Suprapubic skin (tissue), 4 donors: ENCODE results near the gene SAMM50. TPM values are rescaled to one million over a fixed set of nuclear protein-coding genes. Genes with fewer than 3 reads are reported as not detected.
A peak's percentile ranks its signal among the peaks of the same experiment; 100 is the strongest.

Experiments
- DNase-seq, 2 donors: peaks; one replicate each; pipeline ENCODE4 v3.0.0-alpha.2; 2019; ENCODE audit warnings: low spot score in 2 of 2
- H3K27ac ChIP-seq: fragments of 200-600 bp; sonication (generic); one replicate; pipeline ENCODE4 v1.5.1; 2019
- H3K27me3 ChIP-seq: fragments of 200-600 bp; sonication (generic); one replicate; pipeline ENCODE4 v1.5.1; 2019
- H3K36me3 ChIP-seq: fragments of 200-600 bp; sonication (generic); one replicate; pipeline ENCODE4 v1.5.1; 2019
- H3K4me1 ChIP-seq: fragments of 200-600 bp; sonication (generic); one replicate; pipeline ENCODE4 v1.5.1; 2019
- H3K4me3 ChIP-seq: fragments of 200-600 bp; sonication (generic); one replicate; pipeline ENCODE4 v1.5.1; 2019; ENCODE audit warnings: mild to moderate bottlenecking
- H3K9me3 ChIP-seq: fragments of 200-600 bp; sonication (generic); one replicate; pipeline ENCODE4 v1.5.1; 2019
- CTCF ChIP-seq, 2 donors: fragments of 200-600 bp in 1 of 2; fragments of 450-650 bp in 1 of 2; sonication (generic) in 1 of 2; IDR thresholded peaks; one replicate each; pipeline ENCODE4 v1.5.1; 2016 to 2019; ENCODE audit warnings: antibody characterized with exemption in 2 of 2, mild to moderate bottlenecking in 1 of 2, moderate library complexity in 1 of 2
- EP300 ChIP-seq: sonication (generic); formaldehyde crosslinking; IDR thresholded peaks from one replicate; pipeline ENCODE4 v1.6.1; 2017; ENCODE audit warnings: antibody characterized with exemption
- POLR2A ChIP-seq, 2 donors: fragments of 450-650 bp; IDR thresholded peaks; one replicate each; pipeline ENCODE4 v1.6.1; 2017; ENCODE audit warnings: antibody characterized with exemption in 2 of 2, mild to moderate bottlenecking in 2 of 2, moderate library complexity in 2 of 2
- POLR2AphosphoS5 ChIP-seq, 3 donors: sonication (generic); formaldehyde crosslinking; IDR thresholded peaks; one replicate each; pipeline ENCODE4 v1.6.1; 2017; ENCODE audit warnings: antibody characterized with exemption in 3 of 3
- WGBS: methylation state at CpG from one replicate; pipeline ENCODE4 v1.1.5; 2018; 5-methylcytosine and 5-hydroxymethylcytosine counted together
- total RNA-seq, 4 donors: library from RNA; depleted of rRNA; stranded (reverse); fragments of >200 nt; gene quantifications; one replicate each; pipeline ENCODE4 v1.1.0, GENCODE V29; 2016

Gene SAMM50
- total RNA-seq, 4 donors from 2014 or later = 32.1 to 41.1 (median 33.8) TPM

DNA sequence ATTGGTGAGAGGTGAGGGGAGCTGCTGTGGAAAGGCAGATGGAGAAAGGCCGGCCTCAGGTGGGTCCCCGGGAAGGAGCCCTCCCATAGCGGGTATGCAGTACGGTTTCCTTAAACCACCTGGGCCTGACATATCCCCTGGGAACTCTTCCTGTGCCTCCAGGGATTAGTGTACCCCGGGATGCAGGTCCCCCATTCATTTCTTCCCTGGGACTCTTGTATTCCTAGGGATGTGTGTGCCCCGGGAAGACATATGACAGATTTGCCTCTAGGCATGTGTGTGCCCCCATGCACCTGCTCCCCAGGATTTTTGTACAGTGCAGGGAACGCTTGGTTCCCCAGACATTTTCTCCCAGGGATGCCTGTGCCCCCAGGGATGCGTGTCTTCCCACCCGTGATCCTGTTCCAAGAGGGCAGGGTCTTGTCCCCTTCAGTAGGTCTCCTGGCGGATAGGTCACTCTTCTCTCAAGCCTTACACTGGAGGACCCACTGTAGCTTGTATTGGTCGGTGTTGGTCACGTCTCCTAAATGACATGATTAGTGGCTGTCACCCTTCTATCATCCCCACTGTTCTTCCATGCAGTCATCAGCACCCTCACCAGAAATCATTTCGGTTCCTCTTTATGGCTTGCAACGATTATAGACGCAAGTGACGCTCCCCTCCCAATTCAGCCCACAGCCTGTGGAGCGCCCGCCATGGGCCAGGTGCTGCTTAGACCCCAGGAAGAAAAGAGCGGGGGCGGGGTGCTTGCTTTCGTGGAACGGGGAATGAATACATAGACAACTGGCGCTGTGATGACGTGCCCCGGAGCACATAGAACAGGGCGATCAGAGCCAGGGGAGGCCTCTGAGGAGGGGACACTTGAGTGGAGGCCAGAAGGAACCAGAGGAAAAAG, 70.2 kb downstream of the SAMM50 start:
- peak in 1 of 2 donors; percentile 76 for DNase-seq
- peak overlapping the region; percentile 91 for H3K27ac ChIP-seq
- H3K9me3 ChIP-seq = no peaks in the 10 kb centered on the region
- WGBS = 71% methylated on average over 26 of the region's 26 CpGs
- peaks cover 7% of the 10 kb centered on the region for H3K27me3 ChIP-seq
- TF ChIP-seq CTCF (IDR thresholded peaks at IDR 0.05) = no peak
- TF ChIP-seq POLR2AphosphoS5 (IDR thresholded peaks at IDR 0.05) = no peak
- no peak for TF ChIP-seq POLR2A (IDR thresholded peaks at IDR 0.05)
- no peak for TF ChIP-seq EP300
- H3K36me3 ChIP-seq = no peaks in the 10 kb centered on the region
- H3K4me3 ChIP-seq = peak overlapping the region; percentile 68
- peaks cover 39% of the 10 kb centered on the region for H3K4me1 ChIP-seq

DNA sequence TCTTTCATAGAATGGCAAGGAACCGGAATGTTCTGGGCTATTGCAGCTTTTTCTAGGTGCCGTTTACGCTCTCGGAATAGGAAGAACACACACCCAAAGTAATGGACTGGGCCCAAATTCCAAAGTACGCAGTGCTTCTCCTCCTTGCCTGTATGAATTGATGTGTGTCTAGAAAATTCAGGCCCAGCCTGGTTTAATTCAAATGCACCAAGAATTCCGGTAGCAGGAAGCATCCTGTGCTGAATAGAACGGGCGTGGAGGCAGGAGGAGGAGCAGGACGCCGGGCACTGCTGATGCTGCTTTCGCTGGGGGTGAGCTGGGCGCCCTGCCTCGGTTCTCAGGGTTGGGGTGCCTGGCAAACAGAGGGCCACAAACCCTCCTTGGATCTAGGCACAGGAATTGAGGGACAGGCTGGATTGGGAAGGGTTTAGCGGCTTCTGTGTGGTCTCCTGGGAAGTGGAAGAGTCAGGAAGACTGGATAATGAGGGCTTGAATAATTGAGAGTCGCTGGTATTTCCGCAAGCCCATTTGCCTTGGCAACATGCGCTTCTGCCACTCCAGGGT, 70.9 kb downstream of the SAMM50 start:
- peak overlapping the region; percentile 91 for H3K27ac ChIP-seq
- 55% methylated on average over 17 of the region's 17 CpGs for WGBS
- H3K9me3 ChIP-seq = no peaks in the 10 kb centered on the region
- peaks cover 37% of the 10 kb centered on the region for H3K4me1 ChIP-seq
- no peaks in the 10 kb centered on the region for H3K36me3 ChIP-seq
- DNase-seq = no peak
- peaks cover 7% of the 10 kb centered on the region for H3K27me3 ChIP-seq
- H3K4me3 ChIP-seq = peak overlapping the region; percentile 68
- TF ChIP-seq CTCF (IDR thresholded peaks at IDR 0.05) (no peak), POLR2A (IDR thresholded peaks at IDR 0.05) (no peak), EP300 (no peak), POLR2AphosphoS5 (IDR thresholded peaks at IDR 0.05) (no peak)

GRCh38 chr22:44026630-44027511, 71.6 kb downstream of the SAMM50 start:
- Histone ChIP-seq H3K27ac (peak overlapping the region; percentile 91), H3K4me3 (peak overlapping the region; percentile 68), H3K27me3 (peaks cover 7% of the 10 kb centered on the region), H3K9me3 (no peaks in the 10 kb centered on the region), H3K36me3 (no peaks in the 10 kb centered on the region), H3K4me1 (peaks cover 36% of the 10 kb centered on the region)
- TF ChIP-seq POLR2AphosphoS5 (IDR thresholded peaks at IDR 0.05) = peak in 2 of 3 donors; percentile 12 to 60
- no peak for TF ChIP-seq EP300
- peak in 1 of 2 donors; percentile 42 for TF ChIP-seq POLR2A (IDR thresholded peaks at IDR 0.05)
- peak; percentile 90 to 94 for DNase-seq
- 57% methylated on average over 25 of the region's 28 CpGs for WGBS

- Histone ChIP-seq H3K9me3 (no peaks in the 10 kb centered on the region), H3K4me3 (no peak overlapping the region), H3K4me1 (peaks cover 37% of the 10 kb centered on the region), H3K27ac (no peak overlapping the region), H3K36me3 (no peaks in the 10 kb centered on the region), H3K27me3 (peaks cover 7% of the 10 kb centered on the region)
- no peak for DNase-seq
- TF ChIP-seq POLR2AphosphoS5 (IDR thresholded peaks at IDR 0.05) (no peak), EP300 (no peak), CTCF (IDR thresholded peaks at IDR 0.05) (no peak), POLR2A (IDR thresholded peaks at IDR 0.05) (no peak)
- 81% methylated on average over 7 of the region's 7 CpGs for WGBS
These were observed 72.8 kb downstream of the SAMM50 start for GRCh38 chr22:44028091-44028490.

GRCh38 chr22:44029069-44029468, 73.8 kb downstream of the SAMM50 start:
- Histone ChIP-seq H3K4me1 (peaks cover 32% of the 10 kb centered on the region), H3K36me3 (no peaks in the 10 kb centered on the region), H3K4me3 (no peak overlapping the region), H3K9me3 (no peaks in the 10 kb centered on the region), H3K27ac (no peak overlapping the region), H3K27me3 (peaks cover 7% of the 10 kb centered on the region)
- WGBS = 92% methylated on average over 4 of the region's 4 CpGs
- no peak for DNase-seq
- TF ChIP-seq CTCF (IDR thresholded peaks at IDR 0.05) = no peak
- TF ChIP-seq EP300 = no peak
- no peak for TF ChIP-seq POLR2A (IDR thresholded peaks at IDR 0.05)
- TF ChIP-seq POLR2AphosphoS5 (IDR thresholded peaks at IDR 0.05) = no peak
